Stimulated activated CD8-positive, alpha-beta memory T cell treated with anti-CD3 and anti-CD28 coated beads, Interleukin-7, amount 100 ng/mL, for 48 hours (primary cell): ENCODE results near the gene PVALB.
A peak's percentile ranks its signal among the peaks of the same experiment; 100 is the strongest.
"Not testable (repeated sequence)": the region's sequence is repeated elsewhere in the genome, so short reads cannot be mapped to it uniquely, and the experiment has no call there.

Experiments used
- DNase-seq, 2 donors: peaks; one replicate each; pipeline ENCODE4 v3.0.0-alpha.2; 2020; ENCODE audit warnings: low read depth in 1 of 2; ENCODE audit errors: extremely low read depth in 1 of 2

The PVALB gene

DNA sequence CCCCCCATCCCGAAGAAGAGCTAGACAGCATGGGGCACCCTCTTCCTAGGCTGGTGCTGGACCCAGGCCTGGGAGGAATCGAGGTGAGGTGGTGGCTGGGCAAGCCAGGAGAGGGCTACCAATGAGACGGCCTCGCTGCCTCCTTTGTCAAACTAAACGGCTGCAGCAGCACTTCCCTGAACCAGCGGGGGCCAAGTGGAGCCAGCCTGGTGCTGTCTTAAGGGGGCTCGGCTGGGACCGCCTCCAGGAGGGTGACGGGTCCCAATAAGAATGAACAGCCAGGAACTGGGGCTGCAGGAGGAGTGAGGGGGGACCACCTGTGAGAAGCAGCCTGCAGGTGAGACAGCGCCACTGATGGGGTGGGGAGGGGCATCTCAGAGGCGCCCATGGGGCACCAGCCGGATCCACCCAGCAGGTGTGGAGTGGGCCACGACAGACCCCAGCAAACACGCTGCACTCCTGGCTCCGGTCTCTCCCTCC, 58.0 kb downstream of the PVALB start:
- no peak for DNase-seq

GRCh38 chr22:36757668-36758211, 59.1 kb downstream of the PVALB start:
- peak; percentile 47 to 68 for DNase-seq

- no peak for DNase-seq
Observed at GRCh38 chr22:36756746-36757655, 59.8 kb downstream of the PVALB start.

DNA sequence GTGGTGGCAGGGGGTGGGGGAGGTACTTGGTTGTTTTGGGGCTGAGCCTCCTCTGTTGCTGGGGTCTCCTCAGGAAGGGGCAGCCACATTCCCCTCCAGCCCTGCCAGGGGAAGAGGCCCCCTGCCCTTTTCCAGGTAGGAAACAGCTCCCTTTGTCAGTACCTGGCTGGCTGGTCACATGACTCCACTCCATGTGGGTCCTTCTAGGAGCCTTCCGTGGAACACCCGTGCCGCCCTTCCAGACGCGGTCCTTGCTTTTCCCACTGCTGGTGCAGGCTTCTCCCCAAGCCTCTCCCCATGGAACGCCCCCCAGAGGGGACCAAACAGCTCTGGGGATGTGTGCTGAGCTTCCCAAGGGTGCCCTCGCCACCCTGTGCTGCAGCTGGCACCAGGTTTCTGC, 60.8 kb downstream of the PVALB start:
- no peak for DNase-seq

GRCh38 chr22:36755316-36755715, 61.5 kb downstream of the PVALB start:
- no peak for DNase-seq

DNA sequence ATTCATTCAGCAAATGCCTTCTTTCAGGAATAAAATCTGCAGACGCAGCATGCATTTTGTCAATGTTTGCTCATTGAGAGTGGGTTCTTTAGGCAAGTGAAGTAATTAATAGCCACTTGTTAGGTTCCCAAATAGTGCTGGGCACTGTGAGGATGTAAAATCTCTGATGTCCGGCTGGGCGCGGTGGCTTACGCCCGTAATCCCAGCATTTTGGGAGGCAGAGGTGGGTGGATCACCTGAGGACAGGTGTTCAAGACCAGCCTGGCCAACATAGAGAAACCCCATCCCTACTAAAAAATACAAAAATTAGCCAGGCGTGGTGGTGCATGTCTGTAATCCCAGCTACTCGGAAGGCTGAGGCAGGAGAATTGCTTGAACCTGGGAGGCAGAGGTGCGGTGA, 62.0 kb downstream of the PVALB start:
- DNase-seq, result not testable (repeated sequence)

- no peak for DNase-seq
Observed at GRCh38 chr22:36753916-36754315, 62.9 kb downstream of the PVALB start.

DNA sequence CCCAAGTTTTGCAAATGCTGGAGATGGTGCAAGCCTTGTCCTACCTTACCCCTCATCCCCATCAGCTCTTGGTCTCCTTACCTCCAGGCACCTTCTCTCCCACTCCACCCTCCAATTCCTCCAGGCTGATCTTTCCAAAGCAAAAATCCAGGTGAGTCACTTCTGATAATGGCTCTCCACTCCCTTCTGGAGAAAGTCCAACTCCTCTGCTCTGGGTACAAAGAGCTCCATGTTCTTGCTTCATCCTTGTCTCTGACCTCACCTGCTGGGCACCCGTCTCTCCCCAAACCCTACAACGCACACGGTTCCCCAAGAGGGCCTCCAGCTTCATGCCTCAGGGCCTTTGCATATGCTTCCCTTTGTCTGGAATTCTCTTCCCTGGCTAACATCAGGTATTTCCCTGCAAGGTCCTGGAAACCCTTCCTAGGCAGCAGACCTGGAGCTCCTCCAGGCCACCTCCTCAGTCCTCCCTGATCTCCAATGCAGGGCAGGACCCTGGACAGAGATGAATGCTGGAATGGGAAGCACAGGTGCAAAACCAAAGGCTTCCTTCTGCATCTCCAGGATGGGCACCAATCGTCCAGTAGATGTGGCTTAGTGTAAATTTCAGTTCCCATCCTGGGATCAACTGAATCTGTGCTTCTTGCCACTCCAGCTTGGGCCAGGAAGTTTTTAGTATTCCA, 63.6 kb downstream of the PVALB start:
- no peak for DNase-seq
